HG03045 (cell line): ENCODE results near the gene DSTN.
A peak's percentile ranks its signal among the peaks of the same experiment; 100 is the strongest.

ENCODE experiments used
- ATAC-seq: cut with Tn5 transposase; IDR thresholded peaks from one replicate; pipeline ENCODE4 v1.9.1; 2021; ENCODE audit warnings: mild to moderate bottlenecking, moderate library complexity; ENCODE audit not compliant: unreplicated experiment

The DSTN gene

DNA sequence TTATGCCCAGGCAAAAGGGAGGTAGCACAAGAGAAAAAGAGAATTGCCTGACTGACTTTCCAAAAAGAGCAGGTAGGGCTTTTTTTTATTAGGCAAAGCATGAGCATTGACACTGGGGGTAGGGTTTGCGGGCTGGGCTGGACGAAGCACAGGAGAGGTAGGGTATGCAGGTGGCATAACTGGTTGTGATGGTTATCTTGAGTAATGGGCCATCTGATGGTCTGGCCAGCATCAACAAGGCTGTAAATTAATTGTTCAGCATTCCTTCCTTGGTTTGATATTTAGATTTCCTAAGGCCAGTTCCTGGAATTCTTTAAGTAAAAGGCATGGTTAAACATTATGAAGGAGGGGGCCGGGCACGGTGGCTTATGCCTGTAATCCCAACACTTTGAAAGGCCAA is 24.7 kb upstream of the DSTN start:
- no peak for ATAC-seq

DNA sequence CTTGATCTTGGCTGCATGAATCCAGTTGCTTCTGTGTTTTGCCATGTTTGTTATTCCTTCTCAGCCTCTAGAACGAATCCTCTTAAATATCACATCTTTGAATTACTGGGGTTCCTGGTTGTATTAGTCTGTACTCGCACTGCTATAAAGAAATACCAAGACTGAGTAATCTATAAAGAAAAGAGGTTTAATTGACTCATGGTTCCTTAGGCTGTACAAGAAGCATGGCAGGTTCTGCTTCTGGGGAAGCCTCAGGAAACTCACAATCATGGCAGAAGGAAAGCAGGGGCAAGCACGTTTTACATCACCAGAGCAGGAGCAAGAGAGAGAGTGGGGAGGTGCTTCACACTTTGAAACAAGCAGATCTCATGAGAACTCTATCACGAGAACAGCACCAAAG is 20.7 kb upstream of the DSTN start:
- no peak for ATAC-seq

DNA sequence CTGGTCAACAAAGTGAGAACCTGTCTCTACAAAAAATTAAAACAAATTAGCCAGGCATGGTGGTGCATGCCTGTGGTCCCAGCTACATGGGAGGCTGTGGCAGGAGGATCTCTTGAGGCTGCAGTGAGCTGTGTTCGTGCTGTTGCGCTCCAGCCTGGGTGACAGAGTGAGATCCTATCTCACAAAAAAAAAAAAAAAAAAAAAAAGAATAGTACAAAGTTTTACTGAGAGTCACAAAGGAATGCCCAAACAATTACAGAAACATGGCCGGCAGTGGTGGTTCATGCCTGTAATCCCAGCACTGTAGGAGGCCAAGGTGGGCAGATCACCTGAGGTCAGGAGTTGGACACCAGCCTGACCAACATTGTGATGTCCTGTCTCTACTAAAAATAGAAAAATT is 14.8 kb upstream of the DSTN start:
- no peak for ATAC-seq

DNA sequence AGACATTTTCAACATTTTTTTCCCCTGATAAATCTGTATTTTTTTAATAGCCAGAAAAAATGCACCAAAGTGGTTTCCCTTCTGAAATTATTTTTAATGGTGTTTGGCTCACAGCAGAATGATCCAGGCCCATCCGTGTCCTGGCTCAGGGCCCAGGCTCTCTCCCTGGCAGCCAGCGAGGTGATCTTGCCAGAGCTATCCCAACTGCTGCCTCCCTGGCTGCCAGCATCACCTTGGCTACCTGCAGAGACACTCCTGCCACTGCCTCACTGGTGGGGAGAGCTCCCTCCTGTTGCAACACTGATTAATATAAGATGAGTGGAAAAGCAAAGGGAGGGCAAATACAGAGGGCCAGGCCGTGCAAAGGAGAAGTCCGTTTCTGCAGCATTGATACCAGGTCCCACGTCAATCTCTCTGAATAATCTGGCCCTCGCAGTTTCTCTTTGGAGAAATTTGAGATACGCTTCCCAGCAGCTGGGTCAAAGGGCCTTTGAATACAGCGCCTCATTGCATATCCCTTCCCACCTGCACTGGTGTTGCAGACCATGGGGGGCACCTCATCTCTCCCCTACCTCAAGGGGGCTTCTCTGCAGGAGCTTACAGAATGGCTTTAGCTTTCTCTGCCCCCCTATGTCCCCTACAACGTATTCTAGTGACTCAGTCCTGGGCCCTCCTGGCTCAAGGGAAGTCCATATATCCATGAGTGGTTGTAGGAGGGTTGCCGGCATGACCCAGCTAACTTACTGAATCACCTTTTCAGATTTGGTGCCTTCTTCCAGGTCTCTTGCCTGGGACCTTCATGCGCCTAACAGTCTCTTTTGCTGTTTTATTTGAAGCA is 12.8 kb upstream of the DSTN start:
- ATAC-seq = no peak

GRCh38 chr20:17557675-17558006 is 12.2 kb upstream of the DSTN start:
- ATAC-seq = no peak

DNA sequence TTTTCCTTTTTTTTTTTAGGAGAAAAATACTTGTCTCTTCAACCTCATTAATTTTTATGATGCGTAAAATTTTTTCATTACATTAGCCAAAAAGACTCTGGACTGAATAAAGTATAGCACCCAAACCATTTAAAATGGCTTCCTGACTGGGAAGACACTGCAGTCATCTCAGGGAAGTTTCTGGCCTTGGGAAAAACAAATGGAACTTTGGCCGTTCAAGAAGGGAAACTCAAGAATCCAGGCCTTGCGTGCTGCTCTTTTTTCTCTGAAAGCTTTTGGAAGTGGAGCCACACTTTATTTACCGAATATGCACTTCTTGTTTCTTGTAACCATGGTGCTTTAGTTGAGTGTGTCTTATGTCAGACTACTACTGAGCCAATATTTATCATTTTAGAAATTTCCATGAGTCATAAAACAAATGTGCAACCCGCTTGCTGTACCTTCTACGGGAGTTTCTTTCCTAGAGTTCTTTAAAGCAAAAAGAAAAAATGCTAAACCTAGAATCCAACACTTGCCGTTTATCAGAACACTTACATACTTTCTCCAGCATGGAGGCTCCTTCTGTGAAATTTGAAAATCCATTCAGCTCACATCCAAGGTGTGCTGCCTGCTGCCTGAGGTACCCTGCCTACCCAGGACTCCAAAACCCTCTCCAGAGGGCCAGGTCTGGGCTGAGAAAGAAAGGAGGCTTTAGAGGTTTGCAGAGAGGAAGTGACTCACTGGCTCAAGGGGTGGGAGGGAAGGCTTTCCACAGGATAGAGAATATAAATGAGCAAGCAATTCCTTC is 11.5 kb upstream of the DSTN start:
- ATAC-seq = no peak

DNA sequence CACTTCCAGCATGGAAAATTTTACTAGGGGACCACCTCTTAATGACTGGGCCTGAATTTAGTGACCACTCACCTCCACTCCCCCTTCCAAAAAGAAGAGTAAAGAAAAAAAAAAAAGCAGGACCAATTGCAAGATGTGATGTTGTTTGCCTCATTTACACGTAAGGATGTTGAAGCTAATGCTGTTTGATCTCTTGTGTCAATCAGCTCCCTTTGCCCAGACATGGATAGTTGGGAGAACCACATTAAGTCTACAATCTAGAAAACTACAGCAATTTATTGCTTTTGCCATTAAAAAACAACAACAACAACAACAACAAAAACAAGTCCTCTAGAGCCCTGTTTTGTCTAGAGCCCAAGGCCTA is 11.0 kb upstream of the DSTN start:
- ATAC-seq = no peak

DNA sequence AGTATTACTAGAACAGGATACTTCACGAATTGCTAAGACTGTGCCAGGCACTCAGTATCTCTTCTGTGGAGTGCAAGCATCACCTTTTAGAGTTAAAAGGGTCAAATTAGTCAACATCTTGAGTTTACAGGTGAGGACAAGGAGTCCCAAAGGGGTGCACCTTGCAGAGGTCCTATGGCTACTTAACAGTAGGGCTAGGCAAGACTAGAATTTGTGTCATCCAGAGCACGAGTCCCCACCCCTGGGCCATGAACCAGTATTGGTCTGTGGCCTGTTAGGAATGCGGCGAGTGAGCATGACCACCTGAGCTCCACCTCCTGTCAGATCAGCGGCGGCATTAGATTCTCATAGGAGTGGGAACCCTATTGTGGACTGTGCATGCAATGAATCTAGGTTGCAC is 10.5 kb upstream of the DSTN start:
- no peak for ATAC-seq

- ATAC-seq = no peak
Observed at GRCh38 chr20:17560344-17561074, 9.4 kb upstream of the DSTN start.

- ATAC-seq = no peak
Observed at GRCh38 chr20:17562804-17563305, 7.0 kb upstream of the DSTN start.

GRCh38 chr20:17565169-17565845 is 4.6 kb upstream of the DSTN start:
- ATAC-seq = no peak

GRCh38 chr20:17566345-17566744 is 3.5 kb upstream of the DSTN start:
- no peak for ATAC-seq

DNA sequence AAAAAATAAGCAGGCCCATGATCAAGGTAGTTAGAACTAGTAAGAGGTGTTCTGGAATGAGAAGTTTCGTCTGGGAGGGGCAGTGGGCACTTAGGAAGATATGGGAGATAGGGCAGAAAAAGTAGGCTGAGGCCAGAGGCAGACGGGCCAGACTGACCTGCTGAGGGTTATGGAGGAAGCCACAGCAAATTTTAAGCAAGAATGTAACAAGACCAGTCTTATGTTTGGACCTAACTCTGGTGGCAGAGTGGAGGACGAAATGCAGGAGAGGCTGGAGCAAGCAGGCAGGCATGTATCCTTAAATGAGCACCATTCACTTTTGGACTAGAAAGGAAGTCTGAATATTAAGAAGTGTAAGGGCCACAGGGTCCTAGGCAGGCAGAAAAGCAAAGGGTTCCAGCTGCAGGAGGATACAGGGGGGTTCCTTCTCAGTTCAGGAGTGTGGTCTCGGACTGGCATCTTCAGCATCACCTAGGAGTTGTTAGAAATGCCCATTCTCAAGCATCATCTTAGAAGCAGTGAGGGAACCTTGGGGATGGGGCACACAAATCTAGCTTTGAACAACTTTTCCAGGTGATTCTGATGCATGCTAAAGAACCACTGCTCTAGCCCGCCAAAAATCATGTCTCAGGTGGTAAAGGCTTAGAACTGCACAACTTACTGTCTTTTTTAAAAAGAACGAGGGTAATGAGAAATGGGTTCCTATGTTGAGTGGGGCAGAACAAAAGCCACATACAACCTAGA is 1.7 kb upstream of the DSTN start:
- ATAC-seq = no peak

DNA sequence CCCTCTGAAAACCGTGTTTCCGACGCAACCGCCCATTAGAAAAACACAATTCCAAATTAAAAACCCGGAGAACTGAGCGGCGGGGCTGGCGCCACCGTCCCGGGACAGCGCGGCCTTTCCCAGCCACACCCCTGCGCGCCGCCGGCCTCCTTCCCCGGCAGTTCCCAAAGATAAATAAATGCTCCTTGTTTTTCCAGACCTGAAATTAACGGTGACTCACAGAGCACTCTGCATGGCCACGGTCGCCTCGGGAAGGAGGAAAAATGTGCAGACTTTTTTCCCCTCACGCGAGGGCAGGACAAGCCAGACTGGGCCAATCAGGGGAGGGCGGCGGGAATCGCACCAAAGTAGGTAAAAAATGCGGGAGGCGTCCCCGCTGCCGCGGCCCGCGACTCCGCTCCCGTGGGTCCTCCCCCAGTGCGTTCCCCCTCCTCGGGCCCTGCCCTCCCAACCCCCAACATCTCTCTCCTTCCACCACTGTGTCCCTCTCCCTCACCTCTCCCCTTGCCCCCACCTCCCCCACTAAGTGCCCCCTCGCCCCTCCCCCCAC is 828 bp upstream of the DSTN start:
- no peak for ATAC-seq

GRCh38 chr20:17570347-17571152 is 675 bp downstream of the DSTN start:
- peak; percentile 37 for ATAC-seq

DNA sequence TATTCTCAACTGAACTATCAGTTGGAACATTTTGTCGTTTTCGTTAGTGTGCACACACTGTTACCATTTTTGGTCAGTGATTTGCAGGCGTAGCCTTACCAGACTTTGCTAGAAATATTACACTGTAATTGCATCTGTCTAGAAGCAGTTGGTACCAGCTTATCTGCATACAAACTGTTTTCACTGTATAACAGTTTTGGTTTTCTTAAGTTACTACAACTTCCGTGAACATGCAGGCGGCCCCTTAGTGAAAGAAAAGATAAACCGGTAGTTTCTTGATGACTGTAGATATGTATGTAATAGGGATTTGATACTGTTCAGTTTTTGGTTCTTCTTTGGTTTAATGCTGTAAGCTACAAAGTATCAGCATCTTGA is 1.3 kb downstream of the DSTN start:
- no peak for ATAC-seq

DNA sequence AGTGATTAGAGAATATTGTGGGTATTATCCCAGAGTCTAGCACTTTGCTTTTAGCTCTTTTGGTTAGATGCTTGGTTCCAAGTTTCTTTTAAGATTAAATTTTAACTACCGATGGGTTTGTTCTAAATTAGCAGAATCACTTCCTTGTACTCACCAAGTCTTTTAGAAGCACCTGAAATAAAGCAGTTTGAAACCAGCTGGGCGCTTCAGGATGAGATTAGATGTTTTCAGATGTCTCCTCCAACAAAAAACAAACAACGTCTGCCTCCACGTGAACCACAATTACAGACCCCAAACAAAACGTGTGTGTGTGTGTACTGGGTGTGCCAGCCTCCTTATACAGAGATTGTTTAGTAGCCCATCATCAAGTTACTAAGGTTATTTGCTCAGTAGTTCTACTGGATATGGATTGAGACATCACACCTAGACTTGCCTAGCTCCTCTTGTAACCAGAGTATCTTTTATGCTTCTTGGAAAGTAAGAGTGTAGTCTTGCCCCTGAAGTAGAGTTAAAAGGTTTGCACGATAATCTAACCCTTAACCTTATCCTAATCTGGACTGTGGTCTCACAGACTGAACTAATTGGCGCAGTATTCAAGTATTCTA is 2.3 kb downstream of the DSTN start:
- ATAC-seq = no peak

- no peak for ATAC-seq
Observed at GRCh38 chr20:17573463-17573862, 3.6 kb downstream of the DSTN start.

GRCh38 chr20:17576215-17576614 is 6.3 kb downstream of the DSTN start:
- no peak for ATAC-seq
